IPS DF 4.7 (cell line): ENCODE data around the gene SURF2.

Experiments
- DNase-seq: peaks from one replicate; pipeline ENCODE4 v3.0.0-alpha.2; 2013; ENCODE audit warnings: low spot score; ENCODE audit errors: extremely low read depth

The SURF2 gene

DNA sequence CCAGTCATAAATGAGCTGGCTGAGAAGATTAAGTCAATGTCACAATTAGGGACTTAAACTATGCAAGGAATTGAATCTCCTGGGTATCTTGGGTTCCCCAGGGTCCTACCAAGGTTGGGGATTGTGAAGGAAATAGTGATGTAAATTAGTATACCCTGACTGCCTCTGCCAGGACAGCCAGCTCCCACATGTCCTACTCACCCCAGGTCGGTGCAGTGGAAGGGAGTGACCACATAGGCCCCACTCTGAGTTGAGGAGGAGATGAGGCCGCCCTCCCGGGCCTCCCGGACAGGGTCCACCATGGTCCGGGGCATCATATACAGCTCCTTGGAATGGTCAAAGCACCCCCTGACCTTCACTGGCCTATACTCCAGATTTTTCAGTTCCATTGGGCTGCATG is 2.8 kb upstream of the SURF2 start:
- no peak for DNase-seq

DNA sequence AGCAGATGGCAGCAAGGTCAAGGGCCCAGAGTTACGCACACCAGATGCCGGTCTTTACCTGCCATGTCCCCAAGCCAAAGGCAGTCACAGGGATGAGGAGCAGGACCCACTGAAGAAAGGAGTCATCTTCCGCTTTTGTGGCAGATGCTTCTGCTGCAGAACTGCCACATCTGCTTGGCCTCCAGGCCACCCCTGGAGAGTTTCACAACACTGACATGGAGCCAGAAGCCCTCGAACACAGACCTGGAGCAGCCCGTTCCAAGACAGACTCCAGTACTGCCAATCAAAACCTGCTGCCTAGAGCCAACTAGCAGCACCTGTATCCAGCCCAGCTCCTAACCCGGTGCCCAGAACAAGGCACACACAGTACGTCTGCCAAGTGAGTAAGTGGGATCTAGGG is 1.6 kb upstream of the SURF2 start:
- DNase-seq: no peak

DNA sequence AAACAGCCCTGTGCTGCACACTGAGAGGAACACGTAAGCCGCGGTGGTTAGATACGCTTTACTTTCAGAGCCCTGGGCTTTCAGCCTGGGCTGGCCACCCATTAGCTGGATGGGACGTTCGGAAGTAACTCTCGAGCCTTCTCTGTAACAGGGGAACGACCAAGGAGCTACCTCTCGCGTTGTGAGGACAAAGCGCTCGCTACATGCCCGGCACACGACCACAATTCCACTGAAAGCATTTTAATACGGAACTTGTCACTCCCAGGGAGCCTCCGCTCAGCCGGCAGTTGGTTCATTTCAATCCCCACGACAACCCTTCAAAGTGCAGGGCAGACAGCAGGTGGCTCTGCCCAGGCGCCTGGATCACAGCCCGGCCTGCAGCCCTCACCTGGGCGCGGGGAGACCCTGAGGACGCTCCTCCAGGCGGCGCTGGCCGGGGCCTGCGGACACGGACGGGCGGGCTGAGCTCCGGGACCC is 431 bp upstream of the SURF2 start:
- no peak for DNase-seq

DNA sequence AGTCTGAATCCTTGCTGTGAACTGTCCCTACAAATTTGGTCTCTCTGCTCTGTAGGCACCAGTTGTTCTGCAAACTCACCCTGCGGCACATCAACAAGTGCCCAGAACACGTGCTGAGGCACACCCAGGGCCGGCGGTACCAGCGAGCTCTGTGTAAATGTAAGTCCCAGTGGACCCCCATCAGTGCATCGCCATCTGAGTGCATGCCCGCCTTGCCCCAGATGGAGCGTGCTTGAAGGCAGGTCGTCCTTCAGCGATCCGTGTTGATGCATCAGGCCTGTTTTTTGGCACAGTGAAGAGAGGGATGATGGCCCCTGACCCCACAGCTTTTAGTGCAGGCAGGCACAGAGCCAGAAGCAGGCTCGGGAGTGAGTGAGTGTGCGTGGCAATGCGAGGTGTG is 1.3 kb downstream of the SURF2 start:
- DNase-seq: no peak

DNA sequence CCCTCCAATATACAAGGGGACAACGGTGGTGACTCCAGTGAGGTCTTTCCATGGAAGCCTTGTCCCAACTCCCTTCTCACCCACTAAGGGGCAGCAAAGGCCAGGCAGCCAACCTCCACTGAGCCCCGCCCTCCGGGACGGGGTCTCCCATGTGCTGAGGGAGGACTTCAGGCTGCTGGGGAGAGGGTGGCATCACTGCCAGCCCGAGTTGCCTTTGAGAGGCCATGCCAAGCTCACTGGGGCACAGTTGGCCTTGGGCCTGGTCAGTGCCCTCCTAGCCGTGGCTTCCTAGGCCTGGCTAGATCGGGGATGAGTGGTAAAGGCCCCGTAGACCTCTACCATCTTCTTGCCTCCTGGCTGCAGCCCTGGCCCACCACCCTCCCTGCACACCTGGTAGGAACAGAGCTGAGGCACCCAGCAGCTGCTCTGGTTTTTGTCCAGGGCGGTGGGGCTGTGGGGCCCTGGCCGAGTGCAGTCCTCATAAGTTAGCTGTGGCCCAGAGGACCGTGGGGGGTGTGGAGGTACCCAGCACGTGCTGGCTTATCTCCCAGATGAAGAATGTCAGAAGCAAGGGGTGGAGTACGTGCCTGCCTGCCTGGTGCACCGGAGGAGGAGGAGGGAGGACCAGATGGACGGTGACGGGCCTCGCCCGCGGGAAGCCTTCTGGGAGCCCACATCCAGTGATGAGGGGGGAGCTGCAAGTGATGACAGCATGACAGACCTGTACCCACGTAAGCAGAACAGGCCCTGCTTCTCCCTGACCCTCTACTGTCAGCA is 3.2 kb downstream of the SURF2 start:
- DNase-seq: no peak

DNA sequence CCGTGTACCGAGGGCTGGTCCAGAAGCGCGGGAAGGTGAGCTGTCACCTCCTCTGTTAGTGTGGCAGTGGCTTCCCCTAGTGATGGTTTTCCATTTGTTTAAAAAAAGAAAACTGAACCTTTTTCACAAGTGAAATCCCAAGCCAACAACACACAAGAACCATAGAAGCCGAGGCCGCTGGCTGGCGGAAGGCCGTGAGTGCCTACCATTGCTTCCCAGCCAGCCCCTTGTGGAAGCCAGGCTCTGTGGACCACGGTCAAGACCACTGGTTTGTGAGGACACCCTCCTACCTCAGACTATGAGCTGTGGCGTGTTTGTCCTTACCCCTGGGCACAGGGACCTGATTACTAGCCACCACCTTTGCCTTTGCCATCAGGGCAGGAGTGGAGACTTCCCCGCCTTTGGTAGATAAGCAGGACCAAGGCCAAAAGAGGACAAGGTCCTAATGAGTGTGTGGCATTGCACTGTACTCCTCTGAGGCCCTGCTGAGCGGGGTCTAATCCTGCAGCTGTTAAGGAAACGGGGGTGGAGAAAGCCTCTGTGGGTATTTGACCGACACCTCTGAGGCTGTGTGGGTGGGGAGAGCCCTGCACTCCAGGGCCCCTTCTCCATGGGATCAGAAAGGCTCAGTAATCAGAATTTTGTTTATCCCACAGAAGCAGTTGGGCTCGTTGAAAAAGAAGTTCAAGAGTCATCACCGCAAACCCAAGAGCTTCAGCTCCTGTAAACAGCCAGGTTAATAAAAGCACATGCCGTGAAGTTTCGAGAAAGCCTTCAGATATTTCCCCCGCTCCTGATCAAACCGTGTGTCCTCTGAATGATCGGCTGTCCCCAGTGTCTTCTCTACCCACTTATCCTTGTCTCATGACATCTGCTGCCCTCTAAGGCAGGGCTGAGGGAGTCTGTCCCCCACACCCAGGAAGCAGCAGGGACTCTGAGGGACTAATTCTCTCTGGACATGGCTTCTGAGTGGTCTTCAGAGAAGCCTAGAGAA is 4.3 kb downstream of the SURF2 start:
- DNase-seq: no peak

DNA sequence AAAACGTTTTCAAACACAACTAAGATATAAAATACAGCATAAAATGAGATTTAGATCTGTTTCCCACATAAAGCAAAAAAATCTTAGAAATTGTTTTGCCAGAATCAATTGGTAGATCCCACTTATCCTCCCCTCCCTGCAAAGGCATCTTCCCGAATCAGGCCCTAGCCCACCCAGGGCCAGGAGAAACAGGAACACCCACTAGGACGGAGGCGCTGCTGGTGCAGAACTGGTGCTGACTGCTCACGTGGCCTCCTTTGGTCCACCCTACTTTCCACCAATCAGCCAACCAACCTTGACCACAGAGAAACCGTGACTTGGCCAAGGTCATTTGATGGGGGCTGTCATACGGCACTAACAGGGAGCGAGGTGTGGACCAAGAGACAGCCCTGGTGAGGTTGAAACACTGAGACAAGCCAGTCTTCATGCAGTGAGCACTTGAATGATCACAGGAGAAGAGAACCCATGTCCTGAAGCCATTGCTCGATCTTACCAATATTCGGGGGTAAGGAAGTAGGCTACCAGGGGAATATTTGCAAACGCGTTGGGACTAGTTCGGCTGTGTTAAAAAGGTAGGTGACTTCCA is 5.2 kb downstream of the SURF2 start:
- no peak for DNase-seq

DNA sequence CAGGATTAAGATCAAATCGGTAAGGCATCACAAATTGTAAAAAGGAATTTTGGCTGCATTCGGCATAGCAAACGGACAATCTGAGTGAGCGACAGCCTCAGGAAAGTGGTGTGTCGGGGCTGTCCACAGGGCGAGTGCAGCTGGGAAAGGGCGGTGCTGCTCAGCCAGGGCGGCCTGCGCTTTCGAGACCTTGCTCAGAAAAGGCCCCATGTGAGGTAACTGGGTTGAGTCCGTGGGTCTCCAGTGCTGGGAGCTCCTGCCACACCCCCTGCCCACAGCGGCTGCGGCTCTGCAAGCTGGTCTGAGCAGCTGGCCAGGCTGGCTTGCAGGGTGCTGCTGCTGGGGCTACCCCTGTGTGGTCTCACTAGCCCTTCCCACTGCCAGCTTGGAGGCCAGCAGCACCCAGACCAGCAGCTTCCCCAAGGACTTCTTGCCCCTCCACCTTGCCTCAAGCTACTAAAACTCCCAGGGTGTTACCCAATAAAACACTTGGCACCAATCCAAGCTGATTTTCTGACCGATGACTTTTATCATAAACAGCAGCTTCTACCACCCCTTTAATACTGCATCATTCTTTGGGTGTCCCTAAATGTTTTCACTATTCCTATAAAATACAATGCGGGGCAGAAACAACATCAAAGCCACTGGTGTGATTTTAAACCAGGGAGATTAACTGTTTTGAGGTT is 6.2 kb downstream of the SURF2 start:
- no peak for DNase-seq

DNA sequence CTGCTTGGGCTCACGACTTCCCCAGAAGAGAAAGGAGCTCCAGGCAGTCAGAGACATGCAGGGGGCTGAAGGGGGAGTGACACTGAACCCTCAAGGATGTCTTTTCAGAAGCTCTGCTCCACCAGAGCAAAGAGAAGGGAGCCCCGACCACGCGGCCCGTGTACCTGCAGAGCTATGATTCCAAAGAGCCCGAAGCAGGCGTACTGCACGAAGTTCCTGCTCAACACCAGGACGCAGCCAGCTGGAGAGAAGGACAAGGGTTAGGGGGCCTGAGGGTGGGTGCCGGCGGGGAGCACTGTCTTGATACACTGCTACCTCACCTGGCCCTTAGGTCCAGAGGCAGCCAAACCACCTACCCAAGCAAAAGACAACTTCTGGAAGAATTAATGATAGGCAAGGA is 10.1 kb downstream of the SURF2 start:
- no peak for DNase-seq

DNA sequence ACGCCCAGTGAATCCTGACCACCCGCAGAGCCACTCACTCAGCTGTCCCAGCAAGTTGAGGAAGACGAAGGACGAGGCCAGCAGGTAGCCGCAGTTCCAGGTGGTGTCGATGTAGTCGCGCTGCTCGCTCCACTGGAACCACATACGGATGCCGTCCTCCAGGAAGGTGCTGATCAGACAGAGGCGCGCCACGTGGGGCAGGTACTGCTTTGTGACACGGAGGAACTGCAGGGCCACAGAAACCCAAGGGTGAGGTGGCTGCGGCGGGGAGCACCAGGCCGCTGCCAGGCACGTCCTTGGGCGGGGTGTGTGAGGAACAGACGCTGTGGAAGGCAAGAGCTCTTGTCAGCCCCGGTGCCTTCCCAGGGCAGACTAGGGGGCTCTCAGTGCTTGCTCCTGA is 10.9 kb downstream of the SURF2 start:
- DNase-seq: no peak

DNA sequence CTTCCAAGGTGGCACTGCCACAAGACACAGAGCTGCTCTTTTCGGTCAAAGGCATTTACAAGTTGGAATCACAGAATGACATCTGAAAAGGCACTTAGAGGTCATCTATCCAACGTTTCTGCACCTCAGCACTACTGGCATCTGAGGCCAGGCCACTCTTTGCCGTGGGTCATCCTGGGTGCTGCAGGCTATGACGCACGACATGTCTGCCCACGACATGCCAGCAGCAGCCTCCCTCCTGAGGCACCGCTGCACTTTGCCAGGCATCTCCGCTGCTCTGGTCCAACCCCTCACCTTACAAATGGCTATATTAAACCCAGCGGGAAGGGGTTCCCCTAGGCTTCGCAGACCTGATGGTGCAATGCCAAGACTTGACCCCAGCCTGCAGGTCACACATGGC is 11.4 kb downstream of the SURF2 start:
- no peak for DNase-seq

DNA sequence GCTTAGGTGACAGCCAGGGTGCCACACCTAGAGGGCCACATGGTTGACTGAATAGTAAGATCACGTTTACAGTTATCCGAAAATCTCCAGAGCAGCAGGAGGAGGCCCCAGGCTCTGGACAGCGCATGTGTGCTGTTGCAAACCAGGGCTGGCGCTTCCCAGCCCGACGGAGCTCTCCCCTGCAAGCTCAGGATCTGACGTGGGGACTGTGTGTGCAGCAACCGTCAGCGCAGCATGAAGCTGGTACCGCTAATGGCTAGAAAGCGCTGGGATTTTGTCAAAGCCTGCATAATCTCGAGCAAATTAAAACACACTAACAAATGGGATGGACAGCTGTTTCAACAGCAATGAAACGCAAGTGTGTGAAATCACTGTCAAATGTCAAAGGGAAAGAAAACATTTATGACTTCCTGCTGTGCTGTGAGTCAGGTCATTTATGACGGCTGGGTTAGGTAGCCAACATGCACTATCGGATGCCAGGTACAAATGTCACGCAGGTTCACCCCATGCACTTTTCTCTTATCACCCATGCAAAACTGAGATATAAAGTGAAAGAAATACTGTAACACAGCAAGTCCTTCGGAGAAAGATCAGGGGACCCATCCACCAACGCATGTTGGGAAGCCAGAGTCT is 12.0 kb downstream of the SURF2 start:
- DNase-seq: no peak

DNA sequence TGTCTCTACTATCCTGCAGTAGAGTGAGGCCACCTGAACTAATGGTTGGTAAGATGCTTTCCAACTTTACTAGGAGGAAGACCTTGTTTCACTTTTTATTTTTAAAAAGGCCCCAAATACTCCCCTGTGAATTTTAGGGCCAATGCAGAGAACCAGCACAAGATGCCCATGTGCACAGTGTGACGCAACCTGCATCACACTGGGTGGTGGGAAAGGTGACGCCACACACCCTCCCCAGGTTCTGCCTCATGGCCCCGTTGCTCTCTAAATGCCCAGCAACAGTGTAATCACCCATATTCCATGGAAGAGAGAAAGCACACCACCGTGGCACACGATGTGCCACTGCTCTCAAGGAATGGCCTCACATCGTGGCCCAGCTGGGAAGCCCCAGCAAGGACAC is 13.1 kb downstream of the SURF2 start:
- no peak for DNase-seq

DNA sequence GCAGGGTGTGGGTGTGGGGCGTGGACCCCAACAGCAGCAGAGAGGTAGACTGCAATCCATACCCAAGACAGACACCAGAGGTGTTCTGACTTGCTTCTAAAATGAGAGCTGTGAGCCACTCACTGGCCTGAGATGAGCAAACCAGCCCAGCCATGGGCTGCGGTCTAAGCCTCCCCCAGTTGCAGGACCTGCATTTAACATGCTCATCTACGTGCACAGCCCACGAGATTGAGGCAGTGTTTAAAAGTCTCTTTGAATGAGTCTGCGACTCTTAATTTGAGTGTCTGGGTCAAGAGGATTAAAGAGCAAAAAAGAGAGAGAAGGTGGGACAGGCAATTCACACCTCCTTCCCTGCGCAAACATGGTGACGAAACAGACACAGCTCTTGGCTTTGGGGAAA is 13.6 kb downstream of the SURF2 start:
- no peak for DNase-seq

DNA sequence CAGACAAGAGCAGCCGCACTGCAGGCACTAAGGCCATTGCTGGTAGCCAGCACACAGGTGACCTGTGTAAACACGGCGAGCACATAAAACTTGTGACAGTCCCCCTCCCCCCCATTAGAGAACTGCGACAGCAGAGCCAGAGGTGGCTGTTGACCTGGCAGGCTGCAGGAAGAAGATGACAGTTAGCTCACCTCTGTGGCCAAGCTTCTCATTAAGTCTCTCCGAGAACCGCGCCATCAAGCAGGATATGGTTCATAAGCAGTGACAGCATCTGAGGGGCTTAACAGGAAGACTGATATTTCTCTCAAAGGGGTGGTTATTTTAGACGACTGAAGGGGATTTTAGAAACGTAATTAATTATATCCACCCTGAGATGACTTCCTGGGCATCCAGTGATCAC is 14.3 kb downstream of the SURF2 start:
- DNase-seq: no peak

DNA sequence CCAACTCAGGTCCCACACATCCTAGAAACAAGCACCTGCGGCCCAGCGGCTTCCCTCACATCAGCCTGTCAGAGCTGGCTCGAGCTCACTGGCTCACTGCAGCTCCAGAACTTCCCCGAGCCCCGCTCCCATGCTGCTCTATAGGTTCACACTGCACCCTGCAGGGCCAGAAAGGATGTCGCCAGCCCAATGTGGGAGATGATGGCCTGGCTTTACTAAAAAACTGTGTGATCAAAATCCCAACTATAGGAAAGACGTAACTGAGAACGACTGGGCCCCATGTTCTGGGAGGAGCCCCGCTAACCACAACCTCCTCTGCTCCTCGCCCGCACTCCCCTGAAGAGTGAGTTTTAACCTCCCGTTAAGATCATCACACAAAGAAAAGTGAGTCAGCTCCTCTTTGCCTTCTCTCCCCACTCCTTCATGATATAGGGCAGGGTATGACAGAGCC is 14.9 kb downstream of the SURF2 start:
- DNase-seq: no peak

DNA sequence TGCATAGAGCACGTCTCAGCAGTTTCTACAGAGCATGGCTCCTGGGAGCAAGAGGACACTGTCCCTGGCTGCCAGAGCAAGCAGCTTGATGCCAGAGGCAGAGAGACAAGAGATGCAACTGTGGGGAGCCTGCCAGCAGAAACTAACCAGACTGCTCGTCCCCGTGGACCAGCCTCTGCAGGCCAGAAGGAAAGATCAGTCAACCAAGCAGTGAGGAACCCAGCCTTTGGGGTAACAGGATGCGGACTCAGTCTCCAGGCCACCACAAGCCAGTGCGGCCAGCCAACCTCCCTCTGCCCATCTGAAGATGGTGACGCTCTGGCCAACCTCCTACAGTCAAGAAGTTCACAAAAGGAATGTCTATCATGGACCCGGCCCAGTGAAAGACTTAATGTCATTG is 15.8 kb downstream of the SURF2 start:
- no peak for DNase-seq

DNA sequence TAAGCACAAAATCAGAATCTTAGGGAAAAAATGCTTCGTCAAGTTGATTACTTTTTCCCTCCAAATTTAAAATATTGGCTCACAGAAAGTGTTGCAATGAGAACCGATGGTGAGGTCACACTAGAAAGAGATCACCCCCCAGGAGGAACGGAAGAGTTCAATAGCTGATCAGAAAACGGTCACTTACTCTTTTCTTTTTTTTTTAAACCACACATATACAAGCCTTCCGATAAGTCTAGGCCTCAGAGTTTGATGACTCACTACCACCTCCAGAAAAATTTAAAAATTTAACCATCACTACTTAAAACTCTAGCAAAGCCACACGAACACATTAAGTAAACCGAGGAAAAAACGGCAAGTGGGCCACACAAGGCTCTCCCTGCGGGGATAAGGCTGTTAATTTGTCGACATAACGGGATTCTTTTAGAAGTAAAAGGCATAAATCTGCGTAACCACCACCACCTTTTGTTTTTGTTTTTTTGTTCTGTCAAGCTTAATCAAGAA is 18.3 kb downstream of the SURF2 start:
- DNase-seq: no peak

DNA sequence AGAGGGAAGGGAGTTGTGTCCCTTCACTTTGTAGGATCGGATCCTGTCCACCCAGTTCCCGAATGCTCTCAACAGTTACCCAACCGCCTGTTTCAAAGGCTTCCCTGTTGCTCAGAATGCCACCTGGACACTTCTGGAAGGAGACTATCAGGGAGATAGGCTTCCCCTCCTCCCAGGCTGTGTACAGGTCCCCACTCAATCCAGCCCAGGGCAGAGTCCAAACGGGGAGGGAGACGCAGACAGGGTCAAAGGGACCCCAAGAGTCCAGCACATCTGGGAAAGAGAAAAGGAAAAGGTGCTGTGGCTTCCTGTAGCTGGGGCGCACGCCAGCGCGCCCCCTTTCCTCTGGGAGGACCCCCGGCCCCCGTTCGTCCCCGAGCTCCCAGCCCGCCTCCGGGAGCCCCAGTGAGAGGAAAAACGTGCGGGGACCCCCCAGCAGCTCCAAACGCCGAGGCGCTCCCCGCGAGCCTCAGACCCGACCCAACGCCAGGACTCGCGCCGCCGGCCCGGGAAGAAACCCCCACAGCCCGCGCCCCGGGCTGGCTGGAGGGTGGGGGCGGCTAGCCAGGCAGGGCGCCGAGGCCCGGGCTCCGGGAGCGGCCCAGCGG is 18.9 kb downstream of the SURF2 start:
- DNase-seq: no peak
